GM18505 (cell line): ENCODE results near the gene ATRN.

ENCODE experiments used
- ATAC-seq: cut with Tn5 transposase; IDR thresholded peaks from one replicate; pipeline ENCODE4 v1.9.1; 2021; ENCODE audit not compliant: unreplicated experiment
- POLR2A ChIP-seq: IDR thresholded peaks from 4 replicates; pipeline ENCODE4 v1.6.1; 2011; ENCODE audit warnings: borderline replicate concordance; ENCODE audit not compliant: insufficient read depth, insufficient read length; ENCODE audit errors: extremely low read depth

ATRN gene

GRCh38 chr20:3673221-3674070 is 202.6 kb downstream of the ATRN start:
- no peak for ATAC-seq
- no peak for TF ChIP-seq POLR2A

GRCh38 chr20:3674447-3674846 is 203.6 kb downstream of the ATRN start:
- TF ChIP-seq POLR2A = no peak
- no peak for ATAC-seq

GRCh38 chr20:3674995-3675900 is 204.4 kb downstream of the ATRN start:
- ATAC-seq = no peak

GRCh38 chr20:3677733-3678132 is 206.9 kb downstream of the ATRN start:
- TF ChIP-seq POLR2A = no peak
- no peak for ATAC-seq

More at GRCh38 chr20:3674995-3675900, 204.4 kb downstream of the ATRN start:
- TF ChIP-seq POLR2A = no peak

- no peak for ATAC-seq
- TF ChIP-seq POLR2A = no peak
These were observed 207.4 kb downstream of the ATRN start for GRCh38 chr20:3678198-3678597.

- no peak for TF ChIP-seq POLR2A
- no peak for ATAC-seq
These were observed 208.3 kb downstream of the ATRN start for GRCh38 chr20:3678856-3679720.

- no peak for TF ChIP-seq POLR2A
- no peak for ATAC-seq
These were observed 209.2 kb downstream of the ATRN start for GRCh38 chr20:3679749-3680700.

- ATAC-seq = no peak
- TF ChIP-seq POLR2A = no peak
These were observed 210.0 kb downstream of the ATRN start for GRCh38 chr20:3680701-3681351.

GRCh38 chr20:3681352-3681930 is 210.6 kb downstream of the ATRN start:
- TF ChIP-seq POLR2A = no peak
- no peak for ATAC-seq

GRCh38 chr20:3681931-3682781 is 211.3 kb downstream of the ATRN start, which contains the start of gene ADAM33:
Gene ADAM33, minus strand, starts transcription at chr20:3682010. Its CDS starts 6 bp downstream, at chr20:3682004.
- TF ChIP-seq POLR2A = no peak
- no peak for ATAC-seq
